ENCODE results near the gene TMEM8B.
"Not testable (repeated sequence)": the region's sequence is repeated elsewhere in the genome, so short reads cannot be mapped to it uniquely, and the experiment has no call there.

The TMEM8B gene

DNA sequence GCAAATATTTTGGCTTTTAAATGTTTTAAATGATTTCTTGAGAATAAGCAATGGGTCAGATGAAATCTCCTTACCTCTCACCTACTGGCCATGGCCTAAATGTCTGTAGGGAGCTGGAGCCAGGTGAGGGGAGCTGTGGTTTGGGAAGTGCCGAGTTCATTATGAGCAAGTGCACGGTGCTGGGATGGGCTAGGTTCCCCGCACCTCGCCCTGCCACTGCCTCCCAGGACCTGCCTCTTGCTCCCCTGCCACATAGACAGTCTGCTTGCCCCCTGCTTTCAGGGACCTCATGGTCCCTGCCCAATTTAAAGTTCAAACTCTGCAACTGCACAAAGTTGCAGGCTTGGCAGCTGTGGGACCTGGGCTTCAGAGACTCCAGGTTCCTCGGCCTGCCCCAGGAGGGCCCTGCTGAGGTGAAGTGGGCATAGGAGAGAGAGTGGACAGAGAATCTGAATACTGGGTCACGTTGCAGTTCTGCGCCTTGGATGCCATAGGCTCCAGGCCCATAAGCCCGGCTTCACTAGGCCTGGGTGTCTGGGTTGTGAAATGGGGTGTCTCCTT, 35.7 kb downstream of the TMEM8B start:
- DNase-seq, result no peak

DNA sequence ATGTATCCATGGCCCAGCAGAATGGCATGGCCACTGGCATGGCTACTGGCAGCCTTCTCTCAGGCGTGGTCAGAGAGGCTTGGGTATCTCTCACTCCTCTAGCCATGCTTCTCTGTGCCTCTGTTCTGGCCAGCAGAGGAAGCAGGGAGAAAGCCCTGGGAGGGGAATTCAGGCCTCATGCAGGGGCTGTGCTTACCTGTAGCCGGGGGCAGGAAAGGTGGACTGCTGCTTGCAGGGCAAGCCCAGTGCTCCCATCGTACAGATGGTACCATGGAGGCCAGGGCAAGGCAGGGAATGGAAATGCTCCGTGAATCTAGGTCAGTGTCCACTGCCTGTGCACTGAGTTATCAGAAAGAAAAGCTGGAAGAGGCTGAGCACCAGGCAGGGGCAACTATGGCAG, 38.5 kb downstream of the TMEM8B start:
- DNase-seq, result no peak

DNA sequence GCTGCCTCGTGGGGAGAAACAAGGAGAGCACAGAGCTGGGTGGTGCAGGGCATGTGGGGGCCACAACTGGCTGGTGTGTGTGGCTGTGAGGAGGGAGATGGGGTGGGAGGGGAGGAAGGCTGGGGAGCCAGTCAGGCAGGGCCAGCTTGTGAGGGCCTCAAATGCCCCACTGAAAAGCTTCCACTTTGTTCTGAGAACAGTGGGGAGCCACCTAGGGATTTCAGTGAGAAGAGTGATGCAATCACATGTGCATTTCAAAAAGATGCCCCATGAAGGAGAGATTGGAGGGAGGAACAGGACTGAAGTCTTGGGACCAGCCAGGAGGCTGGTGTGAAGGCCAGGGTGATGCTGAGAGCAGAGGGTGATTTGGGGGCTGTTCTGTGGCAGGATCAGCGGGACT, 39.9 kb downstream of the TMEM8B start:
- DNase-seq, result no peak

DNA sequence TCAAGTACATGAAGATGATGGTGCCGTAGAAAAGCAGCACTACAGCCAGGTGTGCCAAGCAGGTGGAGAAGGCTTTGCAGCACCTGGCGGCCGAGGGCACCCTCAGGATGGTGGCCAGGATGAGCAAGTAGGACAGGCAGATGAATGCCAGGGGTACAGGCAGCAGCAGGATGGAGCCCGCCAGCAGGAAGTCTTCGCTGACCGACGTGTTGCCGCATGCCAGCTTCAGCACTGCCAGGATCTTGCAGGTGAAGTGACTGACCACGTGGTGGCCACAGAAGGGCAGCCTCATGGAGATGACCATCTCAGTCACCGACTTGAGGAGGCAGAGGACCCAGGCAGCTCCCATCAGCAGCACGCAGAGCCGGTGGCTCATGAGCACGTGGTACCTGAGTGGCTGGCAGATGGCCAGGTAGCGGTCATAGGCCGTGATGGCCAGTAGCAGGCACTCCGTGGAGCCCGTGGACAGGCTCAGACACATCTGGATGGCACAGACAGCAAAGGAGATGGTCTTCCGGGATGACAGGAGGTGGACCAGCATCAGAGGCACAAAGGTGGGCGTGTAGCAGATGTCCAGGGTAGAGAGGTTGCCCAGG, 40.7 kb downstream of the TMEM8B start:
- DNase-seq, result no peak

DNA sequence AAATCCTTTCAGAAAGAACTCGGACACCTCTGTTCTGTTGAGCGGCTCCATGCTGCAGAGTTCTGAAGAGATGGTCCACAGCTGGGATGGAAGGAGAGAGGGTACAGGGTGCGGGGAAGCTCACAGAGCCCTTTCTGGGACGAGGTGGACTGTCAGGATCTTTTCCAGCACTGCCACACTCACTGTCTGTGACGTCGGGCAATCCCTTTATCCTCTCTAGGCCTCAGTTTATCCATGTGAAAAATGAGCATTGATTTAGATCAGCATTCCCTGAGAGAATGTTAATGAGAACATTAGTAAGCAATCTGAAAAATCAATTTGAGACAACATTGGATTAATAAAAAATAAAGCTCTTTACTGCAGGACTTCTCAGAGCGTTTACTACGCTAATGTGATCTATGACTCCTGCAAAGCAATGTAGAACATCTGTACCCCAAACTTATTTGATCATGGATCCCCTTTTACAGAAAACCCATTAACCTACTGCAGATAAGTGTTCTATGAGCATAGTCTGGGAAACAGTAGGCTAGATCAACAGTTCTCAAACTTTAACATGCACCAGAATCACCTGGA, 41.4 kb downstream of the TMEM8B start, which contains the start of gene OR13J1:
OR13J1 (minus strand) TSS at position 51 of the 573 bp plus-strand sequence; CDS start at position 51, 0 bp downstream.
- no peak for DNase-seq

DNA sequence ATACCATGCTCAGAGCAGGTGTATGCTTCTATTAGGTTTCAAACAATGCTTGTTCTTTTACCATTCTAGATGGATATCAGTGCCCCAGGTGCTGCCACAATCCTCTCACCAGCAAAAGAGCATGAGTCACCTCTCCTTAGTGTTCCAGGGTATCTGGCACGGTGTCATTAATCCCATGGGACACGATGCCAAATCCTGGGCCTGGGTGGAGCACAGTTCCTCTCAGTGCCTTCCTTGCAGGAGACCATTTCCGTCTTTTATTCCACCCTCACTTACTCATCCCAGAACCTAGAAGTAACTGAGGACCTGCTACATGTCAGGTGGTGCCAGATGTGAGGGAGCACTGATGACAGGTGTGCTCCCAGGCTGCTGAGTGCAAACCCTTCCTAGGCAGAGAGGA, 42.5 kb downstream of the TMEM8B start:
- no peak for DNase-seq

DNA sequence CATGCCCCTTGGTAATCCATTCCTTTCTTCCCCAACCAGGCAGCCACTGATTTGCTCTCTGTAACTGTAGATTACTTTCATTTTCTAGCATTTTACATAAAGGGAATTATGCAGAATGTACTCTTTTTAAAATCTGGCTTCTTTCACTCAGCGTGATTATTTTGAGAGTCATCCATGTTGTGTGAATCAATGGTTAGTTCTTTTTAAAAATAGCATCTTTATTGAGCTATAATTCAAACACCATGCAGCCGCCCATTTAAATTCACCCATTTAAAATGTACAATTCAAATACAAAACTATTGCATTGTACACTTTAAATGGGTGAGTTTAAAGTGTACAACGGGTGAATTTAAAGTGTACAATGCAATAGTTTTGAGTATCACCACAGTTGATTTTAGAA, 43.5 kb downstream of the TMEM8B start:
- no peak for DNase-seq

DNA sequence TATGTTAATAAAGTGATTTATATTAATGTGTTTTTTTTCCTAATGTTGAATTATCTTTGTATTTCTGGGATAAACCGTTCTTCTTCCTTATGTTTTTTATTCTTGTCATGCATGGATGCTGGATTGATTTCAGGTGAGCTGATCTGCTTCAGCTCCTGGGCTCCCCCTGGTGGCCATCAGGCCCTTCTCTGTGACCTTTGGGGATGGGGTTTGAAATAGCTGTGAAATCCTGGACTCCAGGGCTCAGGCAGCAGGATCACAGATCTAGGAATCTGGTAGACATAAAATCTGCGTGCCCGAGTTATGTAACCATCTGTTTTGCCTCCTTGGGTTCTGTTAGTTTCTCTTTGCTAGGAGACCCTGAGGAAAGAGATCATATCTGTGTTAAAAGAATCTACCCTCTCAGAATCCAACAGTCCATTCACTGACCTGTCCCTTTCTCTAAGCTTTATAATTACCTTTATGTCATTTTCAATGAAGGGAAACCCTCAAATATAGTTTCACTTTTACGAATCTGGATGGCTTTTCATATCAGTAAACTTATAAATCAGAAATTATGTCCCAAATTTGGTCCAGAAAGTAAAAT, 53.3 kb downstream of the TMEM8B start:
- peak; percentile 69 for DNase-seq

DNA sequence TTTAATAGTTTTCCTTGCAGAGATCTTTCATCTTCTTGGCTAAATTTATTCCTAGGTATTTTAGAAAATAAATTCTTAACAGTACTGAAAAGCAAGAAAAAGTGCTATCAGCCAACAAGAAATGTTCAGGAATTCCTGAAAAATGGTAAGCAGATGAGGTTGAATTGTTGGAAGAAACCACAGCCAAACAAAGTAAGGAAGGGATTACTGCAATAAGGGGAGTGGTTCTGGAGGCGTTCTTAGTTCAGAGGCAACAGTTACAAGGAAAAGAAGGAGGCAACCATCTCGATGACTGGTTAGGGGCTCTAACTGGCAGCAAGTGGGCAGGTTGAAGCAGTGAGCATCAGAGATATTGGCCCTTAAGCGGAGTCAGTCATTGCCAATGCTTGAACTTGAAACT, 54.0 kb downstream of the TMEM8B start:
- DNase-seq, result no peak

DNA sequence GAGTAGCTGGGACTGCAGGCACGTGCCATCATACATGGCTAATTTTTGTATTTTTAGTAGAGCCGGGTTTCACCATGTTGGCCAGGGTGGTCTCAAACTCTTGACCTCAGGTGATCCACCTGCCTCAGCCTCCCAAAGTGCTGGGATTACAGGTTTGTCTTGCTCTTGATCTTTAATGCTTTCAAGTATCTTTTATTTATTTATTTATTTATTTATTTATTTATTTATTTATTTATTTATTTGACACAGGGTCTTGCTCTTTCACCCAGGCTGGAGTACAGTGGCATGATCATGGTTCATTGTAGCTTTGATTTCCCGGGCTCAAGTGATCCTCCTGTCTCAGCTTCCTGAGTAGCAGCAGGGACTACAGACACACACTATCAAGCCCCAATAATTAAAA, 55.9 kb downstream of the TMEM8B start:
- DNase-seq, result not testable (repeated sequence)

DNA sequence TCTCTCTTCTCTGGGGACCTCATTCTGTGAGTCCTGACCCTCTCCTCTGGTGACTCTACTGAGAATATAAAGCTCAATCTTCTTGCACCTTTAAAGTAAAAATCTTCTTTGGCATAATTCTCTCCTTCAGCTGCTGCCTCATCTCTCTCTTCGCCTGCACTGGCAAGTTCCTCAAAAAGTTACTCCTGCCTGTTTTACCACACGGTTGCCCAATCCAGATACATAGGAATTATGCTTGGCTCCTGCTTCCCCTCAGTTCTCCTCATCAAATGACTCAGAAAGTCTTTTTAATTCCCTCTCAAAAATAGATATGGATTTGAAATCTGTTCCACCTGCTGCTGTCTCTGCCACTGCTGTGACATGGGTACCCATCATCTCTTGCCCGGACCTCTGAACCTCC, 62.6 kb downstream of the TMEM8B start:
- DNase-seq, result no peak

DNA sequence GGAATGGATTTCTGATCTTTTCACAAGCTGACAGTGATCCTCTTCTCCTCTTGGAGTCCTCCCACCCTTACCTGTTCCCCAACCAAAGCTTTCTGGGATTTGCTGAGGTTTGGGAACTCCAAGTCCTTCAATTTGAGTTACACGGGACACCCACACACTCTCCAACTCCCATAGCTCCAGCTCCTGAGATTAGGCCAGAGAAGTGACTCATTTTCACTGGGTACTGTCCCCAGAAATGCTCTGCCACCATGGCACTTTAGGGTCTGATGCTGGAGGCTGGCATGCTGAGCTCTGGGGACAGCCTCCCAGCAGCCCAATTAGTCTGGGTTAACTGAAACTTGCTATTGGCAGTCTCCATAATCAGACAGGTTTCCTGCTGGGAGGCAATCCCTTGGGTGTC, 63.0 kb downstream of the TMEM8B start:
- no peak for DNase-seq

DNA sequence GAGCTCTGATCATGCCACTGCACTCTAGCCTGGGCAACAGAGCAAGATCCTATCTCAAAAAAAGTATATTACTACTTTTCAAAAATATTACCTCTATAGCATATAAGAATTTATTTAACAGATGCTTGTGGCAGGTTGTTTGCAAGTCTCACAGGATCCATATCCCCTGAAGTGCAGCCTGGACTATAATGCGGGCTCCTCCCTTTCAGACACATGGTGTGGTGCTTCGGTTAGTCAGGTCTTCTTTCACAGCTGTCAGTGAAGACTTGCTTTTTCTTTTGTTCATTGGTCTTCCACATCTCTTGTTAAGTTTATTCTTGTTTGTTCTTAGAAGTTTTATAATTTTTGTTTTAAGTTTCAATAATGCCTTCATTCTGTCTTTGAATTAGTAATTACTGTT, 67.5 kb downstream of the TMEM8B start:
- DNase-seq, result no peak

DNA sequence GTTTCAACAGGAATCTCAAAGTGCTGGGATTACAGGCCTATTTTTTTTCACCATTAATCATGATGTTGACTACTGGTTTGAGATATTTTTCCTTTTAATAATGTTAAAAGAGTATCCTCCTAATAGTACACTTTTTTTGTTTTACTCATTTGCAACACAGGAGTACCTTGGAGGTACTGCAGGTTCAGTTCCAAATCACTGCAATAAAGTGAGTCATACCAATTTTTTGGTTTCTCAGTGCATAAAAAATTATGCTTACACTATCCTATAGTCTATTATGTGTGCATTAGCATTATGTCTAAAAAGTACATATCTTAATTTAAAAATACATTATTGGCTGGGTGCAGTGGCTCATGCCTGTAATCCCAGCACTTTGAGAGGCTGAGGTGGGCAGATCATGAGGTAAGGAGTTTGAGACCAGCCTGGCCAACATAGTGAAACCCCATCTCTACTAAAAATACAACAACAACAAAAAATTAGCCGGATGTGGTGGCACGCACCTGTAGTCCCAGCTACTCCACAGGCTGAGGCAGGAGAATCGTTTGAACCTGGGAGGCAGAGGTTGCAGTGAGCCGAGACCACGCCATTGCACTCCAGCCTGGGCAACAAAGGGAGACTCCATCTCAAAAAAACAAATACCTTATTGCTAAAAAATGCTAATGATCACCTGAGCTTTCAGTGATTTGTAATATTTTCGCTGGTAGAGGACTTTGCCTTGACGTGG, 68.5 kb downstream of the TMEM8B start:
- not testable (repeated sequence) for DNase-seq

DNA sequence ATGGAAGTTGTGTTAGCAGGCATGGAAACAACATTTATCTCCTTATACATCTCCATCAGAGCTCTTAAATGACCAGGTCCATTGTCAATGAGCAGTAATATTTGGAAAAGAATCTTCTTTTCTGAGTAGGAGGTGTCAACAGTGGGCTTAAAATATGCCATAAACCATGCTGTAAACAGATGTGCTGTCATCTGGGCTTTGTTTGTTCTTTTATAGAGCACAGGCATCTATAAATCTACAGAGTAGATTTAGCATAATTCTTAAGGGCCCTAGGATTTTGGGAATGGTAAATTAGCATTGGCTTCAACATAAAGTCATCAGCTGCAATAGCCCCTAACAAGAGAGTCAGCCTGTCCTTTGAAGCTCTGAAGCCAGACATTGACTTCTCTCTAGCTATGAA, 69.3 kb downstream of the TMEM8B start:
- no peak for DNase-seq

DNA sequence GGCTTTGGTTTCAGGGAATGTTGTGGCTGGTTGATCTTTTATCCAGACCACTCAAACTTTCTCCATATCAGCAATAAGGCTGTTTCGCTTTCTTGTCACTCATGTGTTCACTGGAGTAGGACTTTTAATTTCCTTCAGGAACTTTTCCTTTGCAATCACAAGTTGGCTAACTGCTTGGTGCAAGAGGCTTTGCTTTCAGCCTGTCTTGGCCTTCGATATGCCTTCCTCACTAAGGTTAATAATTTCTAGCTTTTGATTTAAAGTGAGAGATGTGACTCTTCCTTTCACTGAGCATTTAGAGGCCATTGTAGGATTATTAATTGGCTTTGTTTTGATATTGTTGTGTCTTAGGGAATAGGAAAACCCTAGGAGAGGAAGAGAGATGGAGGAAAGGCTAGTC, 70.0 kb downstream of the TMEM8B start:
- DNase-seq, result no peak

DNA sequence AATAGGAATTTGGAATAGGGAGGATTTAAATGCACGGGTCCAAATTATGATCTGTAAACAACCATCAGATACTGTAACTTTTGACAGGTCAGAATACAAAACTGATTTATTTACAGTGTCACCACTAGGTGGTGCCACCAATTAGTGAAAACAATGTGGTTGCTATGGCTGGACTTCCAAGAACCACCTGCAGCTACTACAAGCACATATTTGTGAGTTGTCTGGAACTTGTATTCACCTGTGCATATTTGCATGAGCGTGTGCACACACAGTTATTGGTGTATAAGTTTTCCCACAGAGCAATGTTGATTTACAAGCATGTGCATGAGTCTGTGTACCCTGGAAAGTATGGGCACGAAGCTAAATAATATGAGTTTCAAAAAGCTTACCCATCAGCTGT, 74.0 kb downstream of the TMEM8B start:
- peak; percentile 73 for DNase-seq

DNA sequence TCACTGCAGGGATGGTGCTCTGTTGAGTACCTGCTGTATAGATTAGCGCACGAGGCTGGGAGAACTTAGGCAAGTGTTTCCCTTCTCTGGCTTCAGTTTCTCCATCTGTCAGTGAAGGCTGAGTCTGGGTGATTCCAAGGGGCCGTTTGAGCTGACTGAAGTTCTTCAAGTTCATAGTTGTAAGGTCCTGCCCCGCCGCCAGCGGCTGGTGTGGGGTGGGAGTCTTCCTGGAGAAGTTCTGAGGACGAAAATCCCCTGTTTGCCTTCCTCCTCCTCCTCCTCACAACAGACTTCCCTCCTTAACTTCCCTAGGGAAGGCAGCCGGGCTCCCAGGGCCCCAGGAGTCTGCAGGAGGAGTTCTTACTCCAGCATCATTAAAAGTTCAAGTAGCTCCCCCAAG, 75.3 kb downstream of the TMEM8B start:
- DNase-seq, result no peak

DNA sequence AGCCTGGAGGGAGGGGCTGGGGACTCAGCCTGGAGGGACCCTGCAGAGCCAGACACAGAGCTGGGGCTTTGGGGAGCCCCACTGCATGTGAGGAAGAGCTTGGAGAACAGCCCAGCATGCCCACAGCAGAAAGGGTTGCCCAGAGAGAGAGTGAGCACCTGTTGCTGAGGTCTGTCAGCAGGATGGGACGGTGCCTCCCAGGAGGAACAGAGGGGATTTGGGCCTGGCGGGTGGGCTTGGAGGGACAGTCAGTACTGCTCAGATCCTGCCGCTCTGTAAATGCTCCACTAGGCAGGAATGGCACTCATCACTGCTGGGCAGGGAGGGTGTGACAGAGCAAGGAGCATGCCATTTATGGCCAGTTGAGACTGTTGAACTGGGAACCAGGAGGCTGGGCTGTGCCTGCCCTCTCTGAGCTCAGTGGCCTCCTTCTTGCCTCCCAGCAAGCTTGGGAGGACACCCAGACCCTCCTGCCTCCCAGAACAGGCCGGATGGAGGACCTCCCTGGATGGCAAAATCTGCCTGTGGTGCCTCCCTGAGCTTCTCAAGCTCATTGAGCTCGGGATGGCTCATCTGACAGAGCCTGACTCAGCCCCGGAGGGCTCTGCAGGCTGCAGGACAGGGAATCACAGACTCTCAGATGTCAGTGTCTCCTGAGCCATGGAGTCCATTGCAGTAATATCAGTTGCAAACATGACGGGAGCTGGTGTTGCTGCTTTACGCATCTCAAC, 76.2 kb downstream of the TMEM8B start:
- no peak for DNase-seq

DNA sequence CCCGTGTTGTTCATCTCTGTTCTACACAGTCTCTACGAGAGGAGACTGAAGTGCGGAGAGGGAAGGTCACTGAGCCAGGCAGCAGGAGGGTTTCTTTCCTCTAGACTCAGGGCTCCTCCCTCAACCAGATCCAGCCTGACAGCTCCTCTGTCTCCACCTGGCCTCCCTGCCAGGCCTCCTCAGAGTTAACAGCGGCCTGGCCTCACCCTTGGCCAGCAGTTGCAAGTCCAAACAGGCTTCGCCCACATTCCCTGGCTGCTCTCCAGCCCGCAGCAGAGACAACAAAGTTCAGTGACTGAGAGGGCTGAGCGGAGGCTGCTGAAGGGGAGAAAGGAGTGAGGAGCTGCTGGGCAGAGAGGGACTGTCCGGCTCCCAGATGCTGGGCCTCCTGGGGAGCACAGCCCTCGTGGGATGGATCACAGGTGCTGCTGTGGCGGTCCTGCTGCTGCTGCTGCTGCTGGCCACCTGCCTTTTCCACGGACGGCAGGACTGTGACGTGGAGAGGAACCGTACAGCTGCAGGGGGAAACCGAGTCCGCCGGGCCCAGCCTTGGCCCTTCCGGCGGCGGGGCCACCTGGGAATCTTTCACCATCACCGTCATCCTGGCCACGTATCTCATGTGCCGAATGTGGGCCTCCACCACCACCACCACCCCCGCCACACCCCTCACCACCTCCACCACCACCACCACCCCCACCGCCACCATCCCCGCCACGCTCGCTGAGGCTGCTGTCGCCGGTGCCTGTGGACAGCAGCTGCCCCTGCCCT, 77.1 kb downstream of the TMEM8B start, which contains the start of gene HRCT1:
HRCT1 (plus strand) TSS at position 291 of the 768 bp plus-strand sequence; CDS start at position 377, 86 bp downstream.
- peak; percentile 60 for DNase-seq

DNA sequence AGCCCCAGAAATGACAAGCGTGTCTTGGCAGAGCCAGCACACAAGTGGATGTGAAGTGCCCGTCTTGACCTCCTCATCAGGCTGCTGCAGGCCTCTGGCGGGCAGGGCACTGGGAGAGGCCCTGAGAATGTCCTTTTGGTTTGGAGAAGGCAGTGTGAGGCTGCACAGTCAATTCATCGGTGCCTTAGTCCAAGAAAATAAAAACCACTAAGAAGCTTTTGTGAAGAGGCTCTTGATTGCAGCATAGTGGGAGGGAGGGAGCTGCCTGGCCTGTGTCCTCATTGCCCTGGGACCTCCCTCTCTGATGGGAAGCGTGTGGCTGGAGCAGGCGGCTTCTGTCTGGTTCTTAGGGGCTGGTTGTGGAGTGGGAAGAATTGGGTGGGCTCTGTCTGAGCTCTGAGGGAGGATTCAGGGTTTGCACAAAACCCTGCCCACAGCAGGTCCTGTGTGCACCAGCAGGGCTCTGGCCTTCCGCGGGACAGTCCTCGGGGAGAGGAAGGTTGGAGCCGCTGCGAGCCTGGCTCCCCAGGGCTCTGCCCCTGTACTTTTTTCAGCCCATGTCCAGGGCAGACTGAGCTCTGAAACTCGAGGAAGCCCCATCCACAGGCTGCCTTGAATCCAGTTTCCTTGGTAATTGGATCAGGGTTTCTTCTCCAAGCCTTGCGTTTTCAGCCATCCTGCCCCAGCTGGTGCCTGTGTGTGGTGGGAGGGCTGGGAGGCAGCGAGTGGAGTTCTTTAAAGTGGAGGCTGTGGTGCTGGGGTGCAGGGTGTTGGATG, 78.1 kb downstream of the TMEM8B start:
- no peak for DNase-seq
